ENCODE results near the gene FMNL2. TPM values are rescaled to one million over a fixed set of nuclear protein-coding genes. Genes with fewer than 3 reads are reported as not detected.

FMNL2 gene
- total and polyA plus RNA-seq, 2 of the 4 experiments (the other 2 are of a cell fraction) = 10.9 to 11.4 TPM

GRCh38 chr2:152349416-152349815 is 14.4 kb downstream of the FMNL2 start:
- no peak overlapping the region for H4K91ac ChIP-seq (ENCODE audit: insufficient read depth, low read depth, low read length)
- no peaks in the 10 kb centered on the region for H3K9me3 ChIP-seq (ENCODE audit: control insufficient read depth, insufficient read depth, low read length)
- no peak overlapping the region for H2BK5ac ChIP-seq (ENCODE audit: low read depth, low read length, poor library complexity, severe bottlenecking)
- H3K4ac ChIP-seq (ENCODE audit: low read depth, low read length) = no peak overlapping the region
- no CpG with 5 or more reads among the region's 1 CpG for WGBS, 2 experiments (ENCODE audit: extremely low coverage in 2 of 2, insufficient read length in 1 of 2)
- H3K27me3 ChIP-seq (ENCODE audit: control insufficient read depth, insufficient read depth, low read length) = no peaks in the 10 kb centered on the region
- BruUV-seq (replicated peaks) = no TSS peak
- ATAC-seq (ENCODE audit: low read depth) (no peak), DNase-seq (no peak)
- H2AK5ac ChIP-seq (ENCODE audit: low read depth, low read length) = no peak overlapping the region
- no peak overlapping the region for H3K9ac ChIP-seq (ENCODE audit: low read depth, low read length)
- no peak overlapping the region for H3K18ac ChIP-seq (ENCODE audit: low read depth, low read length)
- intact Hi-C loops (cut with micrococcal nuclease) (no loop called here), in situ Hi-C loops (cut with MboI; ENCODE audit: low sequenced_read_pairs) (no loop called here), dilution Hi-C loops (cut with HindIII; ENCODE audit: low sequenced_read_pairs, unreplicated experiment) (no loop called here)
- no peak overlapping the region for H3K4me2 ChIP-seq (ENCODE audit: low read depth, low read length)
- H3K36me3 ChIP-seq (ENCODE audit: control insufficient read depth, insufficient read depth, low read length) = no peaks in the 10 kb centered on the region
- H2AFZ ChIP-seq (replicated peaks; ENCODE audit: low read length, poor library complexity) = no peak overlapping the region
- no peak overlapping the region for H2BK120ac ChIP-seq (ENCODE audit: low read depth, low read length)
- H2BK15ac ChIP-seq (ENCODE audit: low read depth, low read length) = no peak overlapping the region
- no peaks in the 10 kb centered on the region for H3K4me1 ChIP-seq (ENCODE audit: control insufficient read depth, insufficient read depth, low read length)
- H3K27ac ChIP-seq (ENCODE audit: insufficient read depth, low read length) = no peak overlapping the region
- H2AK9ac ChIP-seq (replicated peaks; ENCODE audit: low read depth, low read length, poor library complexity) = no peak overlapping the region
- no peak overlapping the region for H4K8ac ChIP-seq (ENCODE audit: low read depth in 2 of 2, low read length in 2 of 2)
- H3K9me1 ChIP-seq (ENCODE audit: insufficient read depth, low read length) = no peaks in the 10 kb centered on the region
- POLR2A ChIA-PET (ENCODE audit: unreplicated experiment) = no interaction called here
- no peak overlapping the region for H3K56ac ChIP-seq (ENCODE audit: extremely low read depth, insufficient read depth, low read length)
- H3K79me1 ChIP-seq (ENCODE audit: low read depth in 1 of 2, low read length in 2 of 2) = peaks cover 26% of the 10 kb centered on the region in 2 experiments; a peak in 3 of 4 replicates
- H2BK20ac ChIP-seq (ENCODE audit: low read depth, low read length) = no peak overlapping the region
- peaks cover 4% of the 10 kb centered on the region; the same call in 1 of the 2 replicates for H4K20me1 ChIP-seq (ENCODE audit: insufficient read depth, low read length)
- no peak overlapping the region for H4K5ac ChIP-seq (ENCODE audit: low read depth, low read length)
- CTCF ChIA-PET = no interaction called here
- TF ChIP-seq FOS (IDR thresholded peaks at IDR 0.05; ENCODE audit: low read depth, low read length) = no peak
- no peak for TF ChIP-seq NFE2L2 (IDR thresholded peaks at IDR 0.05; ENCODE audit: low read depth, low read length)
- no peak for TF ChIP-seq POLR2A (IDR thresholded peaks at IDR 0.05; ENCODE audit: low read depth, low read length)
- no peak for TF ChIP-seq MXI1 (IDR thresholded peaks at IDR 0.05; ENCODE audit: borderline replicate concordance, low read depth, low read length)
- no peak for TF ChIP-seq CEBPB (IDR thresholded peaks at IDR 0.05; ENCODE audit: low read depth, low read length)
- TF ChIP-seq CTCF (conservative IDR thresholded peaks at IDR 0.05; ENCODE audit: low read depth, low read length) = no peak
- TF ChIP-seq BHLHE40 (IDR thresholded peaks at IDR 0.05; ENCODE audit: low read depth, low read length) = no peak
- no peak for TF ChIP-seq SMC3 (IDR thresholded peaks at IDR 0.05; ENCODE audit: low read depth, low read length)
- TF ChIP-seq MAFK (IDR thresholded peaks at IDR 0.05; ENCODE audit: low read depth, low read length) = no peak
- no peak for TF ChIP-seq USF2 (IDR thresholded peaks at IDR 0.05; ENCODE audit: low read depth, low read length)
- no peak for TF ChIP-seq CHD1 (IDR thresholded peaks at IDR 0.05; ENCODE audit: low read depth, low read length)
- H3K23ac ChIP-seq (ENCODE audit: low read depth, low read length) = no peak overlapping the region
- H3K4me3 ChIP-seq (ENCODE audit: insufficient read depth, low read depth, low read length) = no peak overlapping the region
- no peak overlapping the region for H3K14ac ChIP-seq (replicated peaks; ENCODE audit: low read depth, low read length)

Measured in IMR-90 (cell line).